Nephron progenitor cell (in vitro differentiated cells): Measurements from ENCODE around the gene ADNP.

Experiments used
- DNase-seq: peaks from one replicate; pipeline ENCODE4 v3.0.0; 2021
- H3K27ac Mint-ChIP-seq: 2 replicates; pipeline ENCODE4 v1.8.0; 2021; ENCODE audit warnings: mild to moderate bottlenecking, moderate library complexity, mixed read lengths
- H3K27me3 Mint-ChIP-seq: 2 replicates; pipeline ENCODE4 v1.8.0; 2021; ENCODE audit warnings: mild to moderate bottlenecking, low read depth, mixed read lengths; ENCODE audit not compliant: poor library complexity
- H3K36me3 Mint-ChIP-seq: 2 replicates; pipeline ENCODE4 v1.8.0; 2021; ENCODE audit warnings: low read depth, mixed read lengths
- H3K4me1 Mint-ChIP-seq: 2 replicates; pipeline ENCODE4 v1.8.0; 2021; ENCODE audit warnings: mixed read lengths
- H3K4me3 Mint-ChIP-seq: 2 replicates; pipeline ENCODE4 v1.8.0; 2021; ENCODE audit warnings: mild to moderate bottlenecking, moderate library complexity, mixed read lengths
- H3K9me3 Mint-ChIP-seq: 2 replicates; pipeline ENCODE4 v1.8.0; 2021; ENCODE audit warnings: mild to moderate bottlenecking, moderate library complexity, mixed read lengths
- TF ChIP-seq, protein P1 (sequence below): fragments of 200-600 bp; sonication (generic); IDR thresholded peaks from 2 replicates; pipeline ENCODE4 v1.5.0; 2021; ENCODE audit warnings: antibody characterized with exemption

Gene ADNP

DNA sequence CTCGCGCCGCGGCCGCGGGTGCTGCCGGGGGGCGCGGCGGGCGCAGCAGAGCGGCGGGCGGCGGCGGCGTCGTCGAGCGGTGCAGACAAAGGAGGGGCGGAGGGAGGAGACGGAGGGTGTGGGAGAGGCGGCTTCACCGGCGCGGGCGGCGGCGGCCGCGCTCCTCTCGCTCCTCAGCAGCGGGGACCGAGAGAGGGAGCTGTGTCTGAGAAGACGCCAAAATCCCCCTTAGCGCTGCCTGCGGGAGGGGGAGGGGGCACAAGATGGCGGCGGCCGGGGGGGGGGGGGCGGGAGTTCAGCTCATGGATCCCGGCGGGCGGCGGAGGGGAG is 296 bp downstream of the ADNP start:
- TF ChIP-seq, protein P1, sequence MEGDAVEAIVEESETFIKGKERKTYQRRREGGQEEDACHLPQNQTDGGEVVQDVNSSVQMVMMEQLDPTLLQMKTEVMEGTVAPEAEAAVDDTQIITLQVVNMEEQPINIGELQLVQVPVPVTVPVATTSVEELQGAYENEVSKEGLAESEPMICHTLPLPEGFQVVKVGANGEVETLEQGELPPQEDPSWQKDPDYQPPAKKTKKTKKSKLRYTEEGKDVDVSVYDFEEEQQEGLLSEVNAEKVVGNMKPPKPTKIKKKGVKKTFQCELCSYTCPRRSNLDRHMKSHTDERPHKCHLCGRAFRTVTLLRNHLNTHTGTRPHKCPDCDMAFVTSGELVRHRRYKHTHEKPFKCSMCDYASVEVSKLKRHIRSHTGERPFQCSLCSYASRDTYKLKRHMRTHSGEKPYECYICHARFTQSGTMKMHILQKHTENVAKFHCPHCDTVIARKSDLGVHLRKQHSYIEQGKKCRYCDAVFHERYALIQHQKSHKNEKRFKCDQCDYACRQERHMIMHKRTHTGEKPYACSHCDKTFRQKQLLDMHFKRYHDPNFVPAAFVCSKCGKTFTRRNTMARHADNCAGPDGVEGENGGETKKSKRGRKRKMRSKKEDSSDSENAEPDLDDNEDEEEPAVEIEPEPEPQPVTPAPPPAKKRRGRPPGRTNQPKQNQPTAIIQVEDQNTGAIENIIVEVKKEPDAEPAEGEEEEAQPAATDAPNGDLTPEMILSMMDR = no peak
- H3K9me3 Mint-ChIP-seq = no peaks in the 10 kb centered on the region
- H3K4me1 Mint-ChIP-seq = peaks cover 38% of the 10 kb centered on the region
- no peak for DNase-seq
- peaks cover 64% of the 10 kb centered on the region for H3K36me3 Mint-ChIP-seq
- H3K27me3 Mint-ChIP-seq = peaks cover 3% of the 10 kb centered on the region
- H3K4me3 Mint-ChIP-seq = peak overlapping the region; percentile 79
- H3K27ac Mint-ChIP-seq = peak overlapping the region; percentile 89

DNA sequence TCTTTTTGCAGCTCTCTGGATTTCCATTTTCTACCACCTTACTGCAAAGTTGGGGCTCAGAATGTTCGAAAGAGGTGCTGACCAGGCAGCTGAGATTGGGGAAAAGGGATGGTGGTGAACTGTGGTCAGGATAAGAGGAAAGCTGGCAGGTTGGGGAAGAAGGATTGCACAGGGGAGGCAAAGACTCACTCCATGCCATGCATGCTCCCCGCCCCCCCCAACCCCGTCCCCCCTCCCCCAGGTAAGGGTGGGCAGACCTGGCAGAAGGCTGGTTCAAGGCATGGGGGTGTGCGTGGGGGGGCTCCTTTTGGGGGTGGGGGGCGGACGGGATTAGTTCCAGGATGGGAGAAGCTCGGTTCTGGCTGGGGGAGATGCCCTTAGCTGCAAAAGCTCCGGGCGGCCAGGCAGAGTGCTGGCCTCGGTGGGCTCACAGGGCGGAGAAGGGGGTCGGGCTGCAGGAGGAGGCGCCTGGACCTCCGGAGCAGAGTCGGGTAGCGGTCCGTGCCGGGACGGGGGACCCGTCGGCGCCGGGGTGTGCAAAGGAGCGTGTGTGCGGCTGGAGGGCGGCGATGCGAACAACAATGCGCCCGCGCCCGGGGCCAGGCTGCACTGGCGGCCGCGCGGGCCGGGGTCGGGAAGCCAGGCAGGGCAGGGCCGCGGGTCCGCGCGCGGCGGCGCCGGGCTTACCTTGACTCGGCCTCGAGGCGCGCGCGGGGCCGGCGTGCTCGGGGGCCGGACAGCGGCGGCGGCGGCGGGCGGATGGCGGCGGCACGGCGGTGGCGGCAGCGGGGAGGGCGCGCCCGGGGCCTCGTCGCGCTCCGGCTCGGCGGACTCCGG is 880 bp downstream of the ADNP start:
- peaks cover 64% of the 10 kb centered on the region for H3K36me3 Mint-ChIP-seq
- TF ChIP-seq, protein P1 = no peak
- H3K27ac Mint-ChIP-seq = peak overlapping the region; percentile 98
- H3K4me3 Mint-ChIP-seq = peak overlapping the region; percentile 94
- peaks cover 3% of the 10 kb centered on the region for H3K27me3 Mint-ChIP-seq
- H3K9me3 Mint-ChIP-seq = no peaks in the 10 kb centered on the region
- peaks cover 44% of the 10 kb centered on the region for H3K4me1 Mint-ChIP-seq
- peak; percentile 53 for DNase-seq

DNA sequence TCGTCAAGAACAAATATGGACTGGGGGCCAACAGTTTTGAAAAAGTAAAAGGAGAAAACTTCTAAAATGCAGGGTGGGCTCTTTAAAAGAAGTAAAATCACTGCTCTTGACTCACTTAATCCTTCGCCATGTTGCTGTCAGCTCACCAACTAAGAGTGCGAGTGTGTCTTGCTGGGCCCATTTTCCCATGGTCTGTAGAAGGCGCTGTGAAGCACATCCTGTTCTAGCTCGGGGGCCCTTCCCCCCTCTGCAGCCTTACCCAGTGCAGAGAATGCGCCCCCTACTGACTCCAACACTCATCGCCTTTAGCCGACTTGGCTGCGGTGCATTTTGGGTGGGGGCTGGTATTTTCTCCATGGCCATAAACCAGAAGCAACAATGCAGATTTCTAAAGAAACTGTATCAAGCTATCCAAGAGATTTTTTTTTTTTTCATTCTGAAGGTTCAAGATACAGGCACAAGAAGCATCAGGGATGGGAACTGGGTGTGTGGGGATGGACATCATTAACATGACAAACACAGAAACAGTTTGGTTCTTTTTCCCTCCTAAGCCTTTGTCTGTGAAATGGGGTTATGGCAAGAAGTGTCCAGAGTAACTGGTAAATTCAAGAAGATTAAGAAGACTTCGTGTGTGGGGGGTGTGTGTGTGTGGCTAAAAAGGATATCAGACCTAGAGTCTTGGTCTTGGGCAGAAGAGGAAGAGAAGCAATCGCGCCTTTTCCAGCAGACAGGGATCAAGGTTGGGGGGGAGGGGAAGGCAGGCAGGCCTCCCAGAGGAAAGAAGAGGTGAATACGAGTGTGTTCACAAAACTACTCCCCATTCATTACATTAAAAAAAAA is 1.7 kb downstream of the ADNP start:
- Mint-ChIP-seq H3K36me3 (peaks cover 63% of the 10 kb centered on the region), H3K27me3 (peaks cover 3% of the 10 kb centered on the region), H3K4me3 (peak overlapping the region; percentile 94), H3K9me3 (no peaks in the 10 kb centered on the region), H3K4me1 (peaks cover 52% of the 10 kb centered on the region), H3K27ac (peak overlapping the region; percentile 98)
- peak; percentile 88 for DNase-seq
- TF ChIP-seq, protein P1 = peak; percentile 87

DNA sequence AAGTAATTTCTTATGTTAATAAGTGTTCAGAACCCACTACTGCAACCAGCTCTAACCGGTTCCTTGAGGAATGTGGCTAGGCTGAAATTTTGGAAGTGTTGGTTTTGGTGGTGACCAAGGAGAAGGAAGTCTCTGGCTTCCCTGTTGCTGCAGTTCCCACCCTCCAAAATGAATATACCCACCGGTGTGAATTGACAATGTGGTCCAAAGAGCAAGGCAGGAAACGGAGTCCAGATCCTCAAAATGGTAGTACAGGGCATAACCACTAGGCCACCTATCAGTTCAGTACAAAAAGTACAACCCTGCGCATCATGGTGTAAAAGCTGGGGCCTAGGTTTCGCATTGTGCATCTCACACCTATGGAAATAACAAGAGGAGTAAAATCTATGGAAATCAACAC is 2.8 kb downstream of the ADNP start:
- Mint-ChIP-seq H3K4me3 (peak overlapping the region; percentile 94), H3K9me3 (no peaks in the 10 kb centered on the region), H3K36me3 (peaks cover 64% of the 10 kb centered on the region), H3K27me3 (peaks cover 3% of the 10 kb centered on the region), H3K27ac (peak overlapping the region; percentile 57), H3K4me1 (peaks cover 60% of the 10 kb centered on the region)
- DNase-seq = no peak
- TF ChIP-seq, protein P1 = no peak

DNA sequence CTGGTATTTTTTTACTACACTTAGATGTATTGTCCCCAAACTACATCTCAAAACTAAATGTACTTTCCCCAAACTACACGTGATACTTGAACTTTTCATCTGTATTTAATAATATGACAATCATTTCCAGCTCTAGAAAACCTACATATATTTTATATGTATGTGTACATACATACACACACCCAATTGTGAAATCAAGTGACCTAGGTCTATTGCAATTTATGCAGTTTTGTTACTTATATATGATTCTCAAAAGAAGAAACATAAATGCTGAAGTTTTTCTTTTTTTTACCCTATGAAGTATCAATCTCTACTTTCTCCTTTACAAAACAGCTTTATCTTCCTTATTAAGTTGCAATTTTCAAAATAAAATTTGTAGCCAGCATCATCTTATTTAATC is 4.7 kb downstream of the ADNP start:
- Mint-ChIP-seq H3K36me3 (peaks cover 63% of the 10 kb centered on the region), H3K27ac (no peak overlapping the region), H3K9me3 (no peaks in the 10 kb centered on the region), H3K4me3 (peak overlapping the region; percentile 66), H3K27me3 (peaks cover 3% of the 10 kb centered on the region), H3K4me1 (peaks cover 72% of the 10 kb centered on the region)
- TF ChIP-seq, protein P1 = no peak
- no peak for DNase-seq
